ENCODE data around the gene LMO1.

The LMO1 gene

GRCh38 chr11:8178297-8178696, 85.4 kb downstream of the LMO1 start:
- in situ Hi-C loops (cut with MboI; ENCODE audit: low sequenced_read_pairs), result no loop called here

DNA sequence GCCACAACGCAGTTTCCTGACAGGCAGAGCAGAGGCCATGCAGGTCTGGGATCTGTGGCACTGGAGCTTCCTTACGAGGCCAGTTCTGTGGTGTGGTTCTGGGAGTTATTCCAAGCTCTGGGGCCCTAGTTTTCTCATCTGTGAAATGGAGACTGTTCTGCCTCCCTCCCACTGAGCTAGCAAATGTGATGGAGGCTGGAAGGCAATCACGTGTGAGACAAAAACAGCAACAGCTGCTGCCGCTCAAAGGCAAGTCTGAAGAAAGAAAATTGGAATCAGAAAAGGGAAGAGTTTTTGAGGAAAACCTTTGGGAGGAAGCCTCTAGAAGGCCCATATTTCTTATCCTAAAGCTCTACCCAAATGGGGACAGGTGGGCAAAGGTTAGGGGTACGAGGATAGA, 86.5 kb downstream of the LMO1 start:
- in situ Hi-C loops (cut with MboI; ENCODE audit: low sequenced_read_pairs), result no loop called here
